Measurements from ENCODE around the gene USP51.
"Not testable (repeated sequence)": the region's sequence is repeated elsewhere in the genome, so short reads cannot be mapped to it uniquely, and the experiment has no call there.

Gene USP51

DNA sequence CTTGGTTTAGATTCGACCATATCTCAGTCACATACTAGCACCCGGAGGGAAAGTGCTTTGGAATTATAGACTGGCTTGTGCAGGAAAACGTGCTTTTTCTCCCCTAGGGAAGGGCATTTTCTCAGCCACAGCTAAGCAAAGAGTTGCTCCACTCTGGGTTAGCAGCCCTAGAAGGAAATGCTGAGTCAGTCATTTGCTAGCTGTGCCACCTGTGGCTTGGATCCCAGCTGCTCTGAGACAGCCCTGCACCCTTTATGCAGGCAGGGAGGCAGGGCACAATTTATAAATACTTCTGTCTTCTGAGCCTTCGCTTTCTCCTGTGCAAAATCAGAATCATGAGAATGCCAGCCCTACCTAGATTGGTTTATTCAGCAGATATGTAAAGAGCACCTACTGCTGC, 1.3 kb upstream of the USP51 start:
- Histone ChIP-seq H3K9ac (ENCODE audit: low read length) (no peak overlapping the region), H3K9me3 (ENCODE audit: control insufficient read depth, insufficient read depth, low read depth, low read length) (peaks cover 4% of the 10 kb centered on the region; the same call in 1 of the 2 replicates), H3K27me3 (ENCODE audit: control insufficient read depth, insufficient read depth, low read length) (no peaks in the 10 kb centered on the region), H3K27ac (ENCODE audit: low read depth, low read length) (no peak overlapping the region), H3K4me1 (ENCODE audit: control insufficient read depth, insufficient read depth, low read length) (peaks cover 13% of the 10 kb centered on the region), H3K36me3 (ENCODE audit: control insufficient read depth, insufficient read depth, low read length) (peaks cover 5% of the 10 kb centered on the region; the same call in 1 of the 2 replicates), H3K4me3 (ENCODE audit: low read depth, low read length) (no peak overlapping the region)

- Histone ChIP-seq H3K27me3 (ENCODE audit: control insufficient read depth, insufficient read depth, low read length) (no peaks in the 10 kb centered on the region), H3K27ac (ENCODE audit: low read depth, low read length) (peak overlapping the region; percentile 81; the same call in 1 of the 2 replicates), H3K9me3 (ENCODE audit: control insufficient read depth, insufficient read depth, low read depth, low read length) (peaks cover 4% of the 10 kb centered on the region; the same call in 1 of the 2 replicates), H3K9ac (ENCODE audit: low read length) (peak overlapping the region; percentile 92), H3K4me1 (ENCODE audit: control insufficient read depth, insufficient read depth, low read length) (peaks cover 13% of the 10 kb centered on the region), H3K4me3 (ENCODE audit: low read depth, low read length) (peak overlapping the region; percentile 70), H3K36me3 (ENCODE audit: control insufficient read depth, insufficient read depth, low read length) (peaks cover 5% of the 10 kb centered on the region; the same call in 1 of the 2 replicates)
These were observed 473 bp upstream of the USP51 start for GRCh38 chrX:55490121-55490520.

- Histone ChIP-seq H3K9me3 (ENCODE audit: control insufficient read depth, insufficient read depth, low read depth, low read length) (peaks cover 4% of the 10 kb centered on the region; the same call in 1 of the 2 replicates), H3K27ac (ENCODE audit: low read depth, low read length) (peak overlapping the region; percentile 81; the same call in 1 of the 2 replicates)
These were observed 895 bp downstream of the USP51 start for GRCh38 chrX:55488593-55489313.

GRCh38 chrX:55488006-55488592, 1.5 kb downstream of the USP51 start:
- Histone ChIP-seq H3K9ac (ENCODE audit: low read length) (peak overlapping the region; percentile 77), H3K36me3 (ENCODE audit: control insufficient read depth, insufficient read depth, low read length) (peaks cover 5% of the 10 kb centered on the region; the same call in 1 of the 2 replicates), H3K27me3 (ENCODE audit: control insufficient read depth, insufficient read depth, low read length) (no peaks in the 10 kb centered on the region), H3K9me3 (ENCODE audit: control insufficient read depth, insufficient read depth, low read depth, low read length) (peaks cover 4% of the 10 kb centered on the region; the same call in 1 of the 2 replicates), H3K4me1 (ENCODE audit: control insufficient read depth, insufficient read depth, low read length) (peaks cover 13% of the 10 kb centered on the region), H3K4me3 (ENCODE audit: low read depth, low read length) (peak overlapping the region; percentile 70), H3K27ac (ENCODE audit: low read depth, low read length) (no peak overlapping the region)

More at GRCh38 chrX:55488593-55489313, 895 bp downstream of the USP51 start:
- Histone ChIP-seq H3K27me3 (ENCODE audit: control insufficient read depth, insufficient read depth, low read length) (no peaks in the 10 kb centered on the region), H3K4me3 (ENCODE audit: low read depth, low read length) (peak overlapping the region; percentile 70), H3K36me3 (ENCODE audit: control insufficient read depth, insufficient read depth, low read length) (peaks cover 5% of the 10 kb centered on the region; the same call in 1 of the 2 replicates), H3K4me1 (ENCODE audit: control insufficient read depth, insufficient read depth, low read length) (peaks cover 13% of the 10 kb centered on the region), H3K9ac (ENCODE audit: low read length) (peak overlapping the region; percentile 92)

GRCh38 chrX:55487143-55487542, 2.5 kb downstream of the USP51 start:
- Histone ChIP-seq H3K27me3 (ENCODE audit: control insufficient read depth, insufficient read depth, low read length) (no peaks in the 10 kb centered on the region), H3K9me3 (ENCODE audit: control insufficient read depth, insufficient read depth, low read depth, low read length) (peaks cover 4% of the 10 kb centered on the region; the same call in 1 of the 2 replicates), H3K4me1 (ENCODE audit: control insufficient read depth, insufficient read depth, low read length) (peaks cover 13% of the 10 kb centered on the region), H3K9ac (ENCODE audit: low read length) (no peak overlapping the region), H3K36me3 (ENCODE audit: control insufficient read depth, insufficient read depth, low read length) (peaks cover 5% of the 10 kb centered on the region; the same call in 1 of the 2 replicates), H3K27ac (ENCODE audit: low read depth, low read length) (no peak overlapping the region), H3K4me3 (ENCODE audit: low read depth, low read length) (no peak overlapping the region)

DNA sequence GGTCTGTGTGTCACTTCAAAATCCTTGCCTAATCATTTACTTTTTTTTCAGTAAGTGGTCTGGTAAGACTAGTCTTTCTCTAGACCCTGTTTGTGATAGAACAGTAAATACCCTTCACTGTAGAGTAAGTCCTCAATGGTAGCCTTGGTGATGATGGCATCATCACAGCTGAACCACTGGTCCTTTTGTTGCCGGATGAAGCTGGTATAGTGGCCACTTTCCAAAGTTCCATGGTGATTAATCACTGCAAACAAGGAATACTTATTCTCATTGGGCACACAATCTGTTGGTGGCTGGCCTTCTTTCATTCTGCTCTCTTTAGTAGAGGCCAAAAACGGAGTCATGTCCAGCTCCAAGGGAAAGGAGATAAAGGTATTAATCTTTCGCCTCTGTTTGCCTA, 2.9 kb downstream of the USP51 start:
- H3K4me3 ChIP-seq (ENCODE audit: low read depth, low read length), result no peak overlapping the region
- H3K36me3 ChIP-seq (ENCODE audit: control insufficient read depth, insufficient read depth, low read length), result peaks cover 5% of the 10 kb centered on the region; the same call in 1 of the 2 replicates
- peaks cover 4% of the 10 kb centered on the region; the same call in 1 of the 2 replicates for H3K9me3 ChIP-seq (ENCODE audit: control insufficient read depth, insufficient read depth, low read depth, low read length)
- H3K27ac ChIP-seq (ENCODE audit: low read depth, low read length), result no peak overlapping the region
- peaks cover 13% of the 10 kb centered on the region for H3K4me1 ChIP-seq (ENCODE audit: control insufficient read depth, insufficient read depth, low read length)
- H3K9ac ChIP-seq (ENCODE audit: low read length), result no peak overlapping the region
- no peaks in the 10 kb centered on the region for H3K27me3 ChIP-seq (ENCODE audit: control insufficient read depth, insufficient read depth, low read length)

DNA sequence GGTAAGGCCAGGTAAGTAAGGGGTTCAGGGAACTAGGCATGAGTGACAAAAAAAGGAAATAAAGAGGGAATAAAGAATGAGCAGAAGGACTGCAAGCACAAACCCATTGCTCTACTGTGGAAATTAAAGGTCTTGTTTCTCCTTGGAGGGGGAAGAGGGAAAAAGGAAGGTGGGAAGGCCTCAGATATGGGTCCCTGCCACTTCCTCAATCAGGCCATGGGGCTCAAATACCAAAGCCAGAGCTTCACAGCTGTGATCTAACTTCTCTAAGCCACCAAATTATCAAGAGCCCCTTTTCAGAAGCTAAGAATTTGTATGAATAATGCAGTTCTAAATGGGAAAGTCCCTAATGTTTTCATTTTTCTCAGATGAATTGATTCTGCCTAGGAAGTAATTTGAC, 4.7 kb downstream of the USP51 start:
- H3K36me3 ChIP-seq (ENCODE audit: control insufficient read depth, insufficient read depth, low read length), result peaks cover 5% of the 10 kb centered on the region; the same call in 1 of the 2 replicates
- H3K4me3 ChIP-seq (ENCODE audit: low read depth, low read length), result no peak overlapping the region
- H3K27ac ChIP-seq (ENCODE audit: low read depth, low read length), result no peak overlapping the region
- H3K9ac ChIP-seq (ENCODE audit: low read length), result no peak overlapping the region
- H3K9me3 ChIP-seq (ENCODE audit: control insufficient read depth, insufficient read depth, low read depth, low read length), result no peaks in the 10 kb centered on the region; the same call in 1 of the 2 replicates
- H3K4me1 ChIP-seq (ENCODE audit: control insufficient read depth, insufficient read depth, low read length), result peaks cover 4% of the 10 kb centered on the region; the same call in 1 of the 2 replicates
- no peaks in the 10 kb centered on the region for H3K27me3 ChIP-seq (ENCODE audit: control insufficient read depth, insufficient read depth, low read length)

DNA sequence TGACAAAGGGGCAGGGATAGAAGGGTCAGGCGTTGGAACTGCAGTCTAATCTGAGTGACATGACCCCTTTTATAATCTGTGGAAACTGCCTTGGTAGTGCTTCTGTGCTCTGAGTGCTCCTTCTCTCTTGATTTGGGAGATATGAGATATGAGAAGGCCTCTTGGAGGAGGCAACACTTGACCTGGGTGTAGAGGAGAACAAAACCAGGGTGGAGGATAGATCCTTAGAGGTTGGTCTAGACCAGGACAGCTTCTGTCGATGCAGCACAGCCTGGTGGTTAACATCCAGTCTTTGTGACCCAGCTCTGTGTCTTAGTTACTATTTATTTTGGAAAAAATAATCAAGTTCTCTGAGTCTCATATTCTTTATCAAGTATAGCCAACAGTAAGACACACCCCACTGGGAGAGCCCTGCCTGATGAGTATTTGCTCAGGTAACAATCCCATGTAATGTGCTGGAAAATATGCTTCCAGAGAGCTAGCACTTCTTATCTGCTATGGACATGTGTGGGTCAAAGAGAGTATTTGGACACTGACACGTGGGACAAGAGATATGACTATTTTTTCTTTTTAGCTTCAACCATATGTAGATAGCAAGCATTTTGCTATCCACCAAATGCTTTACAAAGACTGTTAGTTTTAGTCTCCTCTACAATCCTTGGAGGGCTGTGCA, 9.1 kb downstream of the USP51 start:
- Histone ChIP-seq H3K9ac (ENCODE audit: low read length) (no peak overlapping the region), H3K4me3 (ENCODE audit: low read depth, low read length) (no peak overlapping the region), H3K4me1 (ENCODE audit: control insufficient read depth, insufficient read depth, low read length) (no peaks in the 10 kb centered on the region), H3K36me3 (ENCODE audit: control insufficient read depth, insufficient read depth, low read length) (no peaks in the 10 kb centered on the region), H3K9me3 (ENCODE audit: control insufficient read depth, insufficient read depth, low read depth, low read length) (no peaks in the 10 kb centered on the region; the same call in 1 of the 2 replicates), H3K27ac (ENCODE audit: low read depth, low read length) (no peak overlapping the region), H3K27me3 (ENCODE audit: control insufficient read depth, insufficient read depth, low read length) (no peaks in the 10 kb centered on the region)

DNA sequence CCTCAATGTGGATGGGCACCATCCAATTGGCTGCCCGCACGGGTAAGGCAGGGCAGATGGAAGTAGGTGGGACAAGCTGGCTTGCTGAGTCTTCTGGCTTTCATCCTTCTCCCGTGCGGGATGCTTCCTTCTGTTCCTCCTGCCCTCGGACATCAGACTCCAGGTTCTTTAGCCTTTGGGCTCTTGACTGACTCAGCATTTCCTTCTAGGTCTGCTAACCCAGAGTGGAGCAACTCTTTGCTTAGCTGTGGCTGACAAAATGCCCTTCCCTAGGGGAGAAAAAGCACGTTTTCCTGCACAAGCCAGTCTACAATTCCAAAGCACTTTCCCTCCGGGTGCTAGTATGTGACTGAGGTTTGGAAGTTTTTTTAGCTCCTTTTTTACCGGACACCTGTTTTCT, 9.7 kb downstream of the USP51 start:
- not testable (repeated sequence) for H3K36me3 ChIP-seq (ENCODE audit: control insufficient read depth, insufficient read depth, low read length)

GRCh38 chrX:55465791-55466190, 23.9 kb downstream of the USP51 start:
- H3K36me3 ChIP-seq (ENCODE audit: control insufficient read depth, insufficient read depth, low read length); H3K4me1 ChIP-seq (ENCODE audit: control insufficient read depth, insufficient read depth, low read length); H3K27ac ChIP-seq (ENCODE audit: low read depth, low read length); H3K27me3 ChIP-seq (ENCODE audit: control insufficient read depth, insufficient read depth, low read length); H3K9me3 ChIP-seq (ENCODE audit: control insufficient read depth, insufficient read depth, low read depth, low read length); H3K4me3 ChIP-seq (ENCODE audit: low read depth, low read length); H3K9ac ChIP-seq (ENCODE audit: low read length): not testable (repeated sequence)

More for the DNA sequence above, 9.7 kb downstream of the USP51 start:
- H3K4me3 ChIP-seq (ENCODE audit: low read depth, low read length); H3K27ac ChIP-seq (ENCODE audit: low read depth, low read length); H3K4me1 ChIP-seq (ENCODE audit: control insufficient read depth, insufficient read depth, low read length); H3K27me3 ChIP-seq (ENCODE audit: control insufficient read depth, insufficient read depth, low read length); H3K9me3 ChIP-seq (ENCODE audit: control insufficient read depth, insufficient read depth, low read depth, low read length); H3K9ac ChIP-seq (ENCODE audit: low read length): not testable (repeated sequence)

- not testable (repeated sequence) for H3K9me3 ChIP-seq (ENCODE audit: control insufficient read depth, insufficient read depth, low read depth, low read length); H3K4me3 ChIP-seq (ENCODE audit: low read depth, low read length); H3K27me3 ChIP-seq (ENCODE audit: control insufficient read depth, insufficient read depth, low read length); H3K36me3 ChIP-seq (ENCODE audit: control insufficient read depth, insufficient read depth, low read length); H3K4me1 ChIP-seq (ENCODE audit: control insufficient read depth, insufficient read depth, low read length); H3K9ac ChIP-seq (ENCODE audit: low read length); H3K27ac ChIP-seq (ENCODE audit: low read depth, low read length)
These were observed 24.5 kb downstream of the USP51 start for GRCh38 chrX:55465108-55465507.
